Panc1 (cell line): ENCODE measurements around the gene TRABD2B. TPM values are rescaled to one million over a fixed set of nuclear protein-coding genes. Genes with fewer than 3 reads are reported as not detected.

Experiments used
- ATAC-seq: fragments of 200-7000 bp; cut with Tn5 transposase; 2 replicates; pipeline ENCODE4 v1.9.1; 2020; ENCODE audit warnings: mild to moderate bottlenecking, moderate library complexity
- BruUV-seq: library from RNA; stranded (reverse); fragments of 400-500 nt; replicated peaks from 2 replicates; lab custom pipeline; 2021; lab: Mats Ljungman, UMichigan
- CTCF ChIA-PET: fragments of 300-600 bp; sonication (Branson Sonifier 250); formaldehyde crosslinking; loops from one replicate; lab custom pipeline; 2022; ENCODE audit warnings: antibody characterized with exemption; lab: Charles Lee
- POLR2A ChIA-PET: fragments of 300-600 bp; sonication (Branson Sonifier 250); formaldehyde crosslinking; loops from one replicate; lab custom pipeline; 2022; ENCODE audit warnings: antibody characterized with exemption; lab: Charles Lee
- DNase-seq: peaks from one replicate; pipeline ENCODE4 v3.0.0-alpha.2; 2010; ENCODE audit warnings: low read depth, low spot score
- H3K27ac ChIP-seq: 2 replicates; pipeline ENCODE4 v1.5.1; 2011; ENCODE audit warnings: mild to moderate bottlenecking, low read length, inconsistent platforms
- H3K27me3 ChIP-seq: fragments of 200-500 bp; sonication (Bioruptor generic); 2 replicates; pipeline ENCODE4 v1.6.0; 2014; ENCODE audit warnings: low read length, inconsistent platforms; ENCODE audit not compliant: control insufficient read depth, insufficient read depth
- H3K36me3 ChIP-seq: fragments of 200-500 bp; sonication (Bioruptor generic); 2 replicates; pipeline ENCODE4 v1.5.1; 2014; ENCODE audit warnings: inconsistent platforms, mild to moderate bottlenecking, low read length, moderate library complexity; ENCODE audit not compliant: control insufficient read depth, insufficient read depth
- H3K4me1 ChIP-seq: 2 replicates; pipeline ENCODE4 v1.5.1; 2011; ENCODE audit warnings: inconsistent platforms, mild to moderate bottlenecking, low read length, moderate library complexity; ENCODE audit not compliant: control insufficient read depth, insufficient read depth
- H3K4me3 ChIP-seq, 2 experiments: 2 replicates each; pipeline ENCODE4 v1.5.1; 2011 to 2012; ENCODE audit warnings: low read depth in 2 of 2, low read length in 2 of 2, mild to moderate bottlenecking in 2 of 2, inconsistent platforms in 1 of 2, moderate library complexity in 1 of 2
- H3K9me3 ChIP-seq: fragments of 200-500 bp; sonication (Bioruptor generic); 2 replicates; pipeline ENCODE4 v1.5.1; 2014; ENCODE audit warnings: low read depth, mild to moderate bottlenecking, inconsistent platforms, low read length, moderate library complexity; ENCODE audit not compliant: control insufficient read depth, insufficient read depth
- CTCF ChIP-seq: fragments of 450-650 bp; IDR thresholded peaks from 2 replicates; pipeline ENCODE4 v1.5.1; 2017; ENCODE audit warnings: mild to moderate bottlenecking
- POLR2AphosphoS5 ChIP-seq: IDR thresholded peaks from 2 replicates; pipeline ENCODE4 v1.6.1; 2012; ENCODE audit warnings: mild to moderate bottlenecking, low read depth, low read length, moderate library complexity
- REST ChIP-seq, 2 experiments: IDR thresholded peaks; 2 replicates each; pipeline ENCODE4 v1.6.1; 2011 to 2012; ENCODE audit warnings: low read depth in 2 of 2, control low read depth in 1 of 2, low read length in 1 of 2, mild to moderate bottlenecking in 1 of 2, moderate library complexity in 1 of 2; ENCODE audit not compliant: insufficient read depth in 1 of 2
- SIN3A ChIP-seq: IDR thresholded peaks from 2 replicates; pipeline ENCODE4 v1.6.1; 2012; ENCODE audit warnings: low read depth, mild to moderate bottlenecking, low read length, moderate library complexity, borderline replicate concordance; ENCODE audit not compliant: insufficient read depth
- TCF7L2 ChIP-seq: IDR thresholded peaks from 2 replicates; pipeline ENCODE4 v1.6.1; 2011; ENCODE audit warnings: mild to moderate bottlenecking, low read depth, low read length, inconsistent platforms
- in situ Hi-C: cut with HindIII; loops from 2 replicates; pipeline ENCODE4 v1.10.0; 2016; ENCODE audit warnings: low sequenced_read_pairs, low pct_unique_long_range_greater_than_20kb
- intact Hi-C: fragments of 100-400 bp; cut with micrococcal nuclease; formaldehyde crosslinking; loops from one replicate; pipeline ENCODE4 v1.10.0; 2022; ENCODE audit not compliant: unreplicated experiment
- total RNA-seq: library from RNA; stranded (reverse); gene quantifications from one replicate; pipeline ENCODE4 v1.2.1, GENCODE V29; 2021; ENCODE audit not compliant: unreplicated experiment

TRABD2B gene
- total RNA-seq, 1 experiment from 2014 or later, result not detected

GRCh38 chr1:47887060-47887459, 110.1 kb downstream of the TRABD2B start:
- no TSS peak for BruUV-seq
- TF ChIP-seq SIN3A, result no peak
- DNase-seq (no peak), ATAC-seq (no peak)
- H3K27ac ChIP-seq, result no peak overlapping the region
- ChIA-PET CTCF (no interaction called here), POLR2A (no interaction called here)
- intact Hi-C loops, result no loop called here
- in situ Hi-C loops, result no loop called here
- H3K36me3 ChIP-seq, result no peaks in the 10 kb centered on the region
- no peaks in the 10 kb centered on the region for H3K4me1 ChIP-seq
- H3K27me3 ChIP-seq, result peaks cover 2% of the 10 kb centered on the region; the same call in 1 of the 2 replicates
- H3K4me3 ChIP-seq, result no peak overlapping the region
- H3K9me3 ChIP-seq, result no peaks in the 10 kb centered on the region

GRCh38 chr1:47886141-47886540, 111.0 kb downstream of the TRABD2B start:
- no peak overlapping the region for H3K27ac ChIP-seq
- in situ Hi-C loops (no loop called here), intact Hi-C loops (no loop called here)
- no TSS peak for BruUV-seq
- peaks cover 2% of the 10 kb centered on the region; the same call in 1 of the 2 replicates for H3K27me3 ChIP-seq
- ChIA-PET CTCF (no interaction called here), POLR2A (no interaction called here)
- no peak for TF ChIP-seq REST (IDR thresholded peaks at IDR 0.05; ENCODE audit: insufficient read depth in 1 of 2, low read depth in 2 of 2, low read length in 1 of 2)
- TF ChIP-seq SIN3A, result no peak
- no peak for TF ChIP-seq POLR2AphosphoS5
- no peak for TF ChIP-seq TCF7L2
- no peak for TF ChIP-seq CTCF
- ATAC-seq, result no peak
- H3K4me1 ChIP-seq, result no peaks in the 10 kb centered on the region
- H3K4me3 ChIP-seq, result no peak overlapping the region
- H3K9me3 ChIP-seq, result no peaks in the 10 kb centered on the region
- no peaks in the 10 kb centered on the region for H3K36me3 ChIP-seq
- no peak for DNase-seq

- Histone ChIP-seq H3K36me3 (no peaks in the 10 kb centered on the region), H3K27me3 (peaks cover 2% of the 10 kb centered on the region; the same call in 1 of the 2 replicates), H3K9me3 (no peaks in the 10 kb centered on the region), H3K4me1 (no peaks in the 10 kb centered on the region), H3K4me3 (no peak overlapping the region), H3K27ac (no peak overlapping the region)
- ChIA-PET CTCF (no interaction called here), POLR2A (no interaction called here)
- in situ Hi-C loops (no loop called here), intact Hi-C loops (no loop called here)
- no TSS peak for BruUV-seq
- TF ChIP-seq REST (IDR thresholded peaks at IDR 0.05; ENCODE audit: insufficient read depth in 1 of 2, low read depth in 2 of 2, low read length in 1 of 2), result no peak
- no peak for TF ChIP-seq TCF7L2
- TF ChIP-seq POLR2AphosphoS5, result no peak
- TF ChIP-seq SIN3A, result no peak
- no peak for TF ChIP-seq CTCF
- ATAC-seq (no peak), DNase-seq (no peak)
These were observed 111.9 kb downstream of the TRABD2B start for GRCh38 chr1:47885062-47885830.
